Hepatocyte (in vitro differentiated cells): Measurements from ENCODE around the gene CDK11B.

Experiments used
- EZH2 ChIP-seq: fragments of 200-600 bp; sonication (generic); IDR thresholded peaks from 2 replicates; pipeline ENCODE4 v1.6.1; 2016; ENCODE audit warnings: antibody characterized with exemption, mild to moderate bottlenecking, borderline replicate concordance
- EZH2phosphoT487 ChIP-seq: fragments of 200-600 bp; sonication (generic); IDR thresholded peaks from one replicate; pipeline ENCODE4 v1.6.1; 2018; ENCODE audit warnings: antibody characterized with exemption, mild to moderate bottlenecking, low read depth, moderate library complexity; ENCODE audit not compliant: unreplicated experiment, severe bottlenecking
- TF ChIP-seq, protein P1 (sequence below): fragments of 200-600 bp; sonication (generic); IDR thresholded peaks from 2 replicates; pipeline ENCODE4 v1.5.1; 2016; ENCODE audit warnings: antibody characterized with exemption, mild to moderate bottlenecking; ENCODE audit not compliant: poor library complexity

DNA sequence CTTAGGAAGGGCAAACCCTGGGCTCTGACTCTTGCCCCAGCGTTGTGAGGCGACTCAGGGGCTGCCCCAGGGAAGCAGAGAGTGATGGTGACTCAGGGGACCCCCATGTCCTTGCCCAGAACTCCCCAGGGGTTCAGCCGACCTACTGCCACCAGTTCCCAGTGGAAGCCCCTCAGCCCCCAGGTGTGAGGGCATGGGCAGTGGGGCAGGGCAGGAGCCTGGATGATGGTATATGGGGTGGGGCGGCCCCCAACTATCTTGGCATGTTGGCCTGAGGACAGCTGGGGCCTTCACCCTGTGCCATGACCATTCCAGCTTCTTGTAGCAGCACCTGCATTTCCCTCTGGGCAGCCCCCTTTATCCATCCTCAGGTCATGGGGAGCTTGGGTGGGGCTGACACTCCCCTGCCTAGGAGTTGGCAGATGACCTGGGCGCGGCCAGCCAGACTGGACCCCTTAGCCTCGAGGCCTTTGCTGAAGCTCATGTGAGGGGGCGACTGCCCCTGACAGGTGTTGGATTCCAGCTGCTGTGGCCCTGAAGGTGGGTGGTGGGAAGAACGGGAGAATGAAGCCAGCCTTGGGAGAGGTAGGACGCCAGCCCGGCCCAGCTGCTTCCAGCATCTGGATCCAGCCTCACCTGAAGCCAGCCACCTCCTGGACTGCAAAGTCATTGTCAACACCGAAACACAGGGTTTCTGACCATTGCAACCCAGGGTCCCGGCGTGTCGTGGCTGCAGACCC, 57.1 kb downstream of the CDK11B start:
- TF ChIP-seq, protein P1, sequence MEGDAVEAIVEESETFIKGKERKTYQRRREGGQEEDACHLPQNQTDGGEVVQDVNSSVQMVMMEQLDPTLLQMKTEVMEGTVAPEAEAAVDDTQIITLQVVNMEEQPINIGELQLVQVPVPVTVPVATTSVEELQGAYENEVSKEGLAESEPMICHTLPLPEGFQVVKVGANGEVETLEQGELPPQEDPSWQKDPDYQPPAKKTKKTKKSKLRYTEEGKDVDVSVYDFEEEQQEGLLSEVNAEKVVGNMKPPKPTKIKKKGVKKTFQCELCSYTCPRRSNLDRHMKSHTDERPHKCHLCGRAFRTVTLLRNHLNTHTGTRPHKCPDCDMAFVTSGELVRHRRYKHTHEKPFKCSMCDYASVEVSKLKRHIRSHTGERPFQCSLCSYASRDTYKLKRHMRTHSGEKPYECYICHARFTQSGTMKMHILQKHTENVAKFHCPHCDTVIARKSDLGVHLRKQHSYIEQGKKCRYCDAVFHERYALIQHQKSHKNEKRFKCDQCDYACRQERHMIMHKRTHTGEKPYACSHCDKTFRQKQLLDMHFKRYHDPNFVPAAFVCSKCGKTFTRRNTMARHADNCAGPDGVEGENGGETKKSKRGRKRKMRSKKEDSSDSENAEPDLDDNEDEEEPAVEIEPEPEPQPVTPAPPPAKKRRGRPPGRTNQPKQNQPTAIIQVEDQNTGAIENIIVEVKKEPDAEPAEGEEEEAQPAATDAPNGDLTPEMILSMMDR = no peak
- TF ChIP-seq EZH2 (no peak), EZH2phosphoT487 (no peak)
